ENCODE results near the gene SETDB1. TPM values are rescaled to one million over a fixed set of nuclear protein-coding genes. Genes with fewer than 3 reads are reported as not detected.

Gene SETDB1
- total RNA-seq, 4 donors from 2014 or later = 23.5 to 38.1 (median 32.8) TPM

DNA sequence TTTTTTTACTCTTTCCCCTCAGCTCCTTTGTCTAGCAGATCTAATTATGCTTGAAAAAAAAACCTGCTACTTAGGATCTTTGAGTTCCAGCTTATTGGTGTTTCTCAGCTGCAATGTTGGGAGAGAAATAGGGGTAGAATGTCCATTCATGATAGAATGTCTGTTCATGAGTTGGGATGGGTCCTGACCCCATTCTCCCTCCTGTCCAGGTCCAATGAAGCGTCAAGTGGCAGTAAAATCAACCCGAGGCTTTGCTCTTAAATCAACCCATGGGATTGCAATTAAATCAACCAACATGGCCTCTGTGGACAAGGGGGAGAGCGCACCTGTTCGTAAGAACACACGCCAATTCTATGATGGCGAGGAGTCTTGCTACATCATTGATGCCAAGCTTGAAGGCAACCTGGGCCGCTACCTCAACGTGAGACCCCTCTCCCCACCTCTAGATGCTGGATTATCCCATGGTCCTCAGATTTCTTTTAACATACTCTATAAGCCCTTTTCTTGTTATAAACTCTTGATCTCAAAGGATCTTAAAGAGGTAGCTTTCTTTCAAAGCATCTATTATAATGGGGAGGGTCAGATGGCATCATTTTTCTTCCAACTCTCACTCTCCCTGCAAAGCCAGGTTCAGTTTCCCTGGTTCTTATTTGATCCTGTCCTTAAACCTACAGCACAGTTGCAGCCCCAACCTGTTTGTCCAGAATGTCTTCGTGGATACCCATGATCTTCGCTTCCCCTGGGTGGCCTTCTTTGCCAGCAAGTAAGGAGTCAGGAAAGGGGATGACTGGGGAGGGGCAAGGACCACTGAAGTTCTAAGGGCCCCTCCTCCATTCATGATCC, 37.4 kb downstream of the SETDB1 start:
- intact Hi-C loops (cut with DNase I; ENCODE audit: low total_unique reads) = no loop called here
- 86 to 88% methylated on average over 10 of the region's 10 CpGs for WGBS, 2 donors

DNA sequence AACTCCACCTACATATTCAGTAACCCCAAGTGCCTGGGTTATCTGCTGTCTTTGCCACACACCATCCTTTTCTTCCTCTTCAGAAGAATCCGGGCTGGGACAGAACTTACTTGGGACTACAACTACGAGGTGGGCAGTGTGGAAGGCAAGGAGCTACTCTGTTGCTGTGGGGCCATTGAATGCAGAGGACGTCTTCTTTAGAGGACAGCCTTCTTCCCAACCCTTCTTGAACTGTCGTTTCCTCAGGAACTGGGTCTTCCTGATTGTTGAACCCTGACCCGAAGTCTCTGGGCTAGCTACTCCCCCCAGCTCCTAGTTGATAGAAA, 38.0 kb downstream of the SETDB1 start:
- DNase-seq (ENCODE audit: low spot score in 2 of 2) = no peak
- 85 to 94% methylated on average over 5 of the region's 5 CpGs for WGBS, 2 donors
- TF ChIP-seq POLR2A (IDR thresholded peaks at IDR 0.05) (no peak), CTCF (IDR thresholded peaks at IDR 0.05) (no peak)
- no peak overlapping the region for H3K4me3 ChIP-seq (ENCODE audit: low read depth, poor library complexity, severe bottlenecking)
- intact Hi-C loops (cut with DNase I; ENCODE audit: low total_unique reads) = no loop called here

More for the DNA sequence above, 37.4 kb downstream of the SETDB1 start:
- DNase-seq (ENCODE audit: low spot score in 2 of 2) = no peak
- no peak for TF ChIP-seq CTCF (IDR thresholded peaks at IDR 0.05)
- no peak for TF ChIP-seq POLR2A (IDR thresholded peaks at IDR 0.05)
- no peak overlapping the region for H3K4me3 ChIP-seq (ENCODE audit: low read depth, poor library complexity, severe bottlenecking)

DNA sequence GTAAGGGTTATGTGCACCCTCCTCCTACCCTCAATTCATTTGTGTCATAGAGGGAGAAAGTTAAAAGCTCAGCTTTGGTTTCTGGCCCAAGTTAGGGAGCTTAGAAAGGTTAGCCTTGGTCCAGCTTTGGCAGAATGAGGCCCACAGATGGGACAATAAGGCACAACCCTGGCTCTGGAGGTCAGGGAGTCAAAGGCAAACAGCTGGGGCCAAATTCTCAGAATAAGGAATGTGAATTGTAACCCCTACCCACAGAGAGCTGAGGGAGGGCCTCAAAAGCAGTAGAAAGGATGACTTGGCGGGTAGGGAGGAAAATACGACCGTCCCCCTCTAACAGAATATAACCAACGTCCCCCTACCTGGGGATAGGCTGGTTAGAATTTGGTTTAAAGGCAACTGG, 39.4 kb downstream of the SETDB1 start:
- no peak for DNase-seq (ENCODE audit: low spot score in 2 of 2)
- intact Hi-C loops (cut with DNase I; ENCODE audit: low total_unique reads) = no loop called here
- TF ChIP-seq CTCF (IDR thresholded peaks at IDR 0.05) (no peak), POLR2A (IDR thresholded peaks at IDR 0.05) (no peak)
- WGBS, 2 donors = 81 to 85% methylated on average over 4 of the region's 4 CpGs
- no peak overlapping the region for H3K4me3 ChIP-seq (ENCODE audit: low read depth, poor library complexity, severe bottlenecking)

GRCh38 chr1:150966011-150966410, 39.8 kb downstream of the SETDB1 start:
- DNase-seq (ENCODE audit: low spot score in 2 of 2) = no peak
- intact Hi-C loops (cut with DNase I; ENCODE audit: low total_unique reads) = no loop called here
- TF ChIP-seq POLR2A (IDR thresholded peaks at IDR 0.05) (no peak), CTCF (IDR thresholded peaks at IDR 0.05) (no peak)
- no peak overlapping the region for H3K4me3 ChIP-seq (ENCODE audit: low read depth, poor library complexity, severe bottlenecking)
- WGBS, 2 donors = 60 to 78% methylated on average over 6 of the region's 6 CpGs

GRCh38 chr1:150967936-150968335, 41.8 kb downstream of the SETDB1 start:
- intact Hi-C loops (cut with DNase I; ENCODE audit: low total_unique reads) = no loop called here
- DNase-seq (ENCODE audit: low spot score in 2 of 2) = no peak
- TF ChIP-seq CTCF (IDR thresholded peaks at IDR 0.05) = no peak
- TF ChIP-seq POLR2A (IDR thresholded peaks at IDR 0.05) = no peak
- 98% methylated on average over 13 of the region's 13 CpGs for WGBS, 2 donors
- H3K4me3 ChIP-seq (ENCODE audit: low read depth, poor library complexity, severe bottlenecking) = no peak overlapping the region

DNA sequence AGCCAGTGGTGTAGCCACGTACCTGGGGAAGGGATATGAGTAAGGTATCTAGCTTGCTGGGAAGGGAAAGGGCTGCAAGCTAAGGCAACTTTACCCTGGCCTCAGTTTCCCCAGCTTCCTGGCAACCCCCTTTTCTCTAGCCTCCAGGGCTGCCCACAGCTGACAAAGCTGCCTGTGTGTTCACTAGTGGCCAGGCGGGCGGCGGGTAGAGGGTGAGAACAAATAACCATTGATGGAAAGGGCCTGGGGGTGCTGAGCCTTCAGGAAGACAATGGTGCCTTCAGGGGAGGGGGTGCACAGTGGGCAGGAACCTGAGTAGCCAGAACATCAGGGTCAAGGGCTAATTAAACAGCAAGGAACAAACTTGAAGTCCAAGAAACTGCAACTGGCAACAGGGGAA, 42.3 kb downstream of the SETDB1 start:
- intact Hi-C loops (cut with DNase I; ENCODE audit: low total_unique reads) = no loop called here
- H3K4me3 ChIP-seq (ENCODE audit: low read depth, poor library complexity, severe bottlenecking) = no peak overlapping the region
- TF ChIP-seq POLR2A (IDR thresholded peaks at IDR 0.05) (no peak), CTCF (IDR thresholded peaks at IDR 0.05) (no peak)
- no peak for DNase-seq (ENCODE audit: low spot score in 2 of 2)
- 81 to 98% methylated on average over 4 of the region's 4 CpGs for WGBS, 2 donors

Measured in lower leg skin (tissue), 4 donors.